Measurements from ENCODE around the gene BRICD5. TPM values are rescaled to one million over a fixed set of nuclear protein-coding genes. Genes with fewer than 3 reads are reported as not detected.

The BRICD5 gene
- total RNA-seq, 3 donors from 2014 or later (not counting 1 experiment from before 2014, with no cell fraction given) = 3.2 to 5.2 (median 3.6) TPM

DNA sequence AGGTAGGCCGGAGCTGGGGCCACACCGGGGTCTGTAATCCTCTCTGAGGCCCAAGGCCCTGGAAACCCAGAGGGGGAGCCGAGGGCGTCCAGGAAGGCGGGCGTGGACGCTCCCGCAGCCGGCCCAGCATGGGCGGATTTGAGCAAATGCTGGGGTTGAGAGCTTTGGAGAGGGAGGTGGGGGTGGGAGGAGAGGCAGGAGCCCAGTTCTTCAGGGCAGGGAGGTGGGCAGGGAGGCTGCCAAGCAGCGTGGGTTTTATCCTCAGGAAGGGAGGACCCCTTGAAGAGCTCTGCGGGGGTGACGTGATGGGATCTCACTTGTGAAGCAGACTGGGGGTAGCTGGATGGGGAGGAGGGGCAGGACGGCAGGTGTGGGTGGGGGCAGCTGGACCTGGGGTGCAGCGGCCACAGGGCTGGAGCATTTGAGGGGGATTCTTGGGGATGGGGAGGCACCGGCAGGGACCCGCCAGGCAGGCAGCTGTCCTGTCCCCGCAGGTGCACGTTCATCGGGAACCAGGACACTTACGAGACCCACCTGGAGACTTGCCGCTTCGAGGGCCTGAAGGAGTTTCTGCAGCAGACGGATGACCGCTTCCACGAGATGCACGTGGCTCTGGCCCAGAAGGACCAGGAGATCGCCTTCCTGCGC, 37.9 kb downstream of the BRICD5 start:
- H3K36me3 Mint-ChIP-seq = no peaks in the 10 kb centered on the region
- H3K9me3 ChIP-seq (ENCODE audit: control insufficient read depth, insufficient read depth, low read length) = no peaks in the 10 kb centered on the region
- H3K4me1 ChIP-seq (ENCODE audit: control insufficient read depth, insufficient read depth, low read length) = no peaks in the 10 kb centered on the region
- 97% methylated on average over 29 of the region's 29 CpGs for WGBS (ENCODE audit: insufficient coverage)
- TF ChIP-seq, protein P1, sequence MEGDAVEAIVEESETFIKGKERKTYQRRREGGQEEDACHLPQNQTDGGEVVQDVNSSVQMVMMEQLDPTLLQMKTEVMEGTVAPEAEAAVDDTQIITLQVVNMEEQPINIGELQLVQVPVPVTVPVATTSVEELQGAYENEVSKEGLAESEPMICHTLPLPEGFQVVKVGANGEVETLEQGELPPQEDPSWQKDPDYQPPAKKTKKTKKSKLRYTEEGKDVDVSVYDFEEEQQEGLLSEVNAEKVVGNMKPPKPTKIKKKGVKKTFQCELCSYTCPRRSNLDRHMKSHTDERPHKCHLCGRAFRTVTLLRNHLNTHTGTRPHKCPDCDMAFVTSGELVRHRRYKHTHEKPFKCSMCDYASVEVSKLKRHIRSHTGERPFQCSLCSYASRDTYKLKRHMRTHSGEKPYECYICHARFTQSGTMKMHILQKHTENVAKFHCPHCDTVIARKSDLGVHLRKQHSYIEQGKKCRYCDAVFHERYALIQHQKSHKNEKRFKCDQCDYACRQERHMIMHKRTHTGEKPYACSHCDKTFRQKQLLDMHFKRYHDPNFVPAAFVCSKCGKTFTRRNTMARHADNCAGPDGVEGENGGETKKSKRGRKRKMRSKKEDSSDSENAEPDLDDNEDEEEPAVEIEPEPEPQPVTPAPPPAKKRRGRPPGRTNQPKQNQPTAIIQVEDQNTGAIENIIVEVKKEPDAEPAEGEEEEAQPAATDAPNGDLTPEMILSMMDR (IDR thresholded peaks at IDR 0.05) = no peak
- H3K4me3 ChIP-seq (ENCODE audit: low read length) = no peak overlapping the region
- no peak overlapping the region for H3K27ac Mint-ChIP-seq
- DNase-seq = no peak
- H3K27ac ChIP-seq (ENCODE audit: low read length) = no peak overlapping the region
- H3K4me3 Mint-ChIP-seq = no peak overlapping the region
- peaks cover 43% of the 10 kb centered on the region for H3K36me3 ChIP-seq (ENCODE audit: control insufficient read depth, insufficient read depth, low read length)
- H3K9me3 Mint-ChIP-seq = no peaks in the 10 kb centered on the region
- no peak for ATAC-seq
- peaks cover 0 to 4% of the 10 kb centered on the region in 2 donors for H3K4me1 Mint-ChIP-seq
- no peaks in the 10 kb centered on the region for H3K27me3 Mint-ChIP-seq (ENCODE audit: low read depth in 2 of 2)
- H3K27me3 ChIP-seq (ENCODE audit: control insufficient read depth, insufficient read depth, low read length) = no peaks in the 10 kb centered on the region
- intact Hi-C loops (cut with micrococcal nuclease) = no loop called here

DNA sequence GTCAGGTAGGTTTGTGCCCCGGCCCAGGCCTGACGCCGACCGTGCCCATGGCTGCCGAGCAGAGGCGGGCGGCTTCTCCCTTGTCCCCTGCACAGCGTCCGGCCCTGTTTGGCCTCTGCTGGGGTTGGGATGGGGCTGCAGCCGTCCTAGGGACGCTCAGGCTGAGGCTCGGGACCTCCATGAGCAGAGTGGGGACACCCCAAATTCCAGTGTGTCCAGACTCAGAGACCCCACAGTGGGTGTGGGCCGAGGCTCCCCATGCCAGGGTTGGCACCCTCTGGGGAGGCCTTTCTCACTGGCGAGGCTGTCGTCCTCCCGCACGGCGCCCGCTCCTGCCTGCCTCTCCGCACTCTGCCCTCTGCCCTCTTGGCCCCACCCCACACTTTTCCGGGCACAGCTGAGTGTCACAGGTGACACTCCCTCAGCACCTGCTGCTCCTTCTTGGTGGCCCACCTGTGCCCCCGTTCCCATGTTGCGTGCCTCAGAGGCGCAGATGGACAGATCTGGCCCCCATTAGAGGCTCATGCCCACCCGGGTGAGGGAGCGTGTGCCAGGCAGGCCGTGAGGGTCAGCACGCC, 39.0 kb downstream of the BRICD5 start:
- intact Hi-C loops (cut with micrococcal nuclease) = no loop called here
- no peak overlapping the region for H3K27ac Mint-ChIP-seq
- no peak overlapping the region for H3K4me3 Mint-ChIP-seq
- H3K27me3 ChIP-seq (ENCODE audit: control insufficient read depth, insufficient read depth, low read length) = no peaks in the 10 kb centered on the region
- DNase-seq (no peak), ATAC-seq (no peak)
- H3K9me3 Mint-ChIP-seq = no peaks in the 10 kb centered on the region
- H3K27ac ChIP-seq (ENCODE audit: low read length) = no peak overlapping the region
- no peaks in the 10 kb centered on the region for H3K4me1 ChIP-seq (ENCODE audit: control insufficient read depth, insufficient read depth, low read length)
- peaks cover 0 to 4% of the 10 kb centered on the region in 2 donors for H3K4me1 Mint-ChIP-seq
- H3K9me3 ChIP-seq (ENCODE audit: control insufficient read depth, insufficient read depth, low read length) = no peaks in the 10 kb centered on the region
- H3K4me3 ChIP-seq (ENCODE audit: low read length) = no peak overlapping the region
- peaks cover 43% of the 10 kb centered on the region for H3K36me3 ChIP-seq (ENCODE audit: control insufficient read depth, insufficient read depth, low read length)
- TF ChIP-seq, protein P1 (IDR thresholded peaks at IDR 0.05) = no peak
- WGBS (ENCODE audit: insufficient coverage) = 97% methylated on average over 28 of the region's 28 CpGs
- no peaks in the 10 kb centered on the region for H3K27me3 Mint-ChIP-seq (ENCODE audit: low read depth in 2 of 2)
- no peaks in the 10 kb centered on the region for H3K36me3 Mint-ChIP-seq

DNA sequence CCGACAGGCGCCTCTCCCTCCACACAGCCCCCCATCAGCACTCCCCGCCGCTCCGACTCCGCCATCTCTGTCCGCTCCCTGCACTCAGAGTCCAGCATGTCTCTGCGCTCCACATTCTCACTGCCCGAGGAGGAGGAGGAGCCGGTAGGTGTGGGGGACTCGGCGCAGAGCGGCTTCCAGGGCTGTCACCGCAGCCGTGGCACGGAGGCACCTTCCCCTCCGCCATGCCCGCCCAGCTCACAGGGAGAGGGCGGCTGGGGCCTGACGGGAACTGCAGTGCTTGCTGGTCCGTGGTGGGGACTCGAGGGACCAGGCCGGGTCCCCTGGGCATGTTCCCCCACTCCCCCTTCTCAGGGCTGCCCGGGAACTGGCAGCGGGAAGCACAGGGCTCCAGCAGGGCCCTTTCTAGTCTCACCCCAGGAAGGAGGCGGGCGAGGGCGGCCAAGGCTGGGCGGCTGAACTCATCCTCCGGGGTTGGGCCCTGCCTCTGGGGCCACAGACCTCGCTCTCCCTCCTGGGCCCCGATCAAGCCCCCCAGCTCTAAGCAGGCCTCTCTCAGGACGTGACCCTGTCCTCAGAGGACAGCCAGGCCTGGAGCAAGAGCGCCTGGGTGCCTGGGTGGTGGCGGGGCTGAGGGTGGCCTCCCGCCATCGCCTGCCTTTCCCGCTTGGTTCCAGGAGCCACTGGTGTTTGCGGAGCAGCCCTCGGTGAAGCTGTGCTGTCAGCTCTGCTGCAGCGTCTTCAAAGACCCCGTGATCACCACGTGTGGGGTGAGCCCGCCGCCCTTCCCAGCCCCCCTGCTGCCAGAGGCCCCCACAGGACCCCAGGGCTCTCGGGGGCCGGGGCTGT, 39.9 kb downstream of the BRICD5 start:
- Mint-ChIP-seq H3K4me3 (no peak overlapping the region), H3K9me3 (no peaks in the 10 kb centered on the region), H3K27ac (no peak overlapping the region), H3K4me1 (peaks cover 0 to 4% of the 10 kb centered on the region in 2 donors), H3K36me3 (no peaks in the 10 kb centered on the region), H3K27me3 (ENCODE audit: low read depth in 2 of 2) (no peaks in the 10 kb centered on the region)
- Histone ChIP-seq H3K9me3 (ENCODE audit: control insufficient read depth, insufficient read depth, low read length) (no peaks in the 10 kb centered on the region), H3K27ac (ENCODE audit: low read length) (no peak overlapping the region), H3K36me3 (ENCODE audit: control insufficient read depth, insufficient read depth, low read length) (peaks cover 42% of the 10 kb centered on the region), H3K27me3 (ENCODE audit: control insufficient read depth, insufficient read depth, low read length) (no peaks in the 10 kb centered on the region), H3K4me3 (ENCODE audit: low read length) (no peak overlapping the region), H3K4me1 (ENCODE audit: control insufficient read depth, insufficient read depth, low read length) (no peaks in the 10 kb centered on the region)
- 92% methylated on average over 47 of the region's 47 CpGs for WGBS (ENCODE audit: insufficient coverage)
- no peak for ATAC-seq
- DNase-seq = no peak
- intact Hi-C loops (cut with micrococcal nuclease) = no loop called here
- TF ChIP-seq, protein P1 (IDR thresholded peaks at IDR 0.05) = no peak
